Heart left ventricle (tissue), 13 donors: ENCODE measurements around the gene ABLIM2.

Source experiments
- CTCF ChIP-seq, 12 donors: fragments of 200-600 bp; sonication (generic) in 4 of 12; IDR thresholded peaks; one replicate each; pipeline versions ENCODE4 v1.5.0 to v1.8.0; 2018 to 2022; ENCODE audit warnings: antibody characterized with exemption in 12 of 12, mild to moderate bottlenecking in 5 of 12
- POLR2A ChIP-seq, 2 donors: fragments of 450-650 bp; IDR thresholded peaks; one replicate each; pipeline ENCODE4 v1.6.1; 2017; ENCODE audit warnings: antibody characterized with exemption in 2 of 2, mild to moderate bottlenecking in 2 of 2, moderate library complexity in 2 of 2
- donor health status: ischemic (EF 13 %, LVEDD 7.1; RV severe dilation, severe dysfunction).
- donor health status: DM: no; HTN: yes; CAD: no.
- donor health status: DM: no; HTN: no; CAD: no.
- donor health status: ischemic (EF 25% LVEDD 6.9; RV normal size, moderate dysfunction).
- donor health status: ischemic (EF 25% LVEDD 5.7; RV mildly dilated, moderate dysfunction).
- donor health status: ischemic (EF 35%, LVEDD 5.7; RV mildly dilated, moderate dysfunction).
- donor health status: nonischemic (EF 11% LVEDD 7.7; RV severe dilation, severe dysfunction).
- donor health status: DM: yes; HTN: yes; CAD: no.
- donor health status: PGD.
- donor health status: ischemic (EF 29% LVEDD 5.4; RV normal size, mild dysfunction).
- donor health status: nonischemic (EF 23%, LVEDD 6.1; RV moderate dilation, normal function).

GRCh38 chr4:8167815-8168214, 9.2 kb upstream of the ABLIM2 start:
- no peak for TF ChIP-seq CTCF (IDR thresholded peaks at IDR 0.05)
- TF ChIP-seq POLR2A (IDR thresholded peaks at IDR 0.05) = no peak
